Kidney tubule cell (primary cell): ENCODE data around the gene MCC.

Source experiments
- DNase-seq: peaks from one replicate; pipeline ENCODE4 v3.0.0-alpha.2; 2018; ENCODE audit warnings: low spot score

Gene MCC

GRCh38 chr5:113031104-113031503, 457.1 kb downstream of the MCC start:
- no peak for DNase-seq

GRCh38 chr5:113029614-113030013, 458.6 kb downstream of the MCC start:
- no peak for DNase-seq

GRCh38 chr5:113027431-113027830, 460.8 kb downstream of the MCC start:
- no peak for DNase-seq

GRCh38 chr5:113027015-113027414, 461.2 kb downstream of the MCC start:
- no peak for DNase-seq

GRCh38 chr5:113026211-113026610, 462.0 kb downstream of the MCC start:
- DNase-seq: no peak

GRCh38 chr5:113025596-113025995, 462.7 kb downstream of the MCC start:
- DNase-seq: no peak

- DNase-seq: no peak
Measured at GRCh38 chr5:113024076-113024697, 464.1 kb downstream of the MCC start.

- DNase-seq: peak; percentile 36
Measured at GRCh38 chr5:113022661-113023060, 465.6 kb downstream of the MCC start.

GRCh38 chr5:113020461-113021273, 467.6 kb downstream of the MCC start:
- peak; percentile 88 for DNase-seq

GRCh38 chr5:113017881-113018635, 470.2 kb downstream of the MCC start:
- peak; percentile 72 for DNase-seq

- peak; percentile 19 for DNase-seq
Measured at GRCh38 chr5:113005454-113005853, 482.8 kb downstream of the MCC start.

- no peak for DNase-seq
Measured at GRCh38 chr5:113003763-113004162, 484.5 kb downstream of the MCC start.

- DNase-seq: no peak
Measured at GRCh38 chr5:113002423-113002822, 485.8 kb downstream of the MCC start.

- peak; percentile 40 for DNase-seq
Measured at GRCh38 chr5:113000466-113000865, 487.8 kb downstream of the MCC start.

- DNase-seq: no peak
Measured at GRCh38 chr5:112998296-112998695, 490.0 kb downstream of the MCC start.

- DNase-seq: no peak
Measured at GRCh38 chr5:112996830-112997374, 491.4 kb downstream of the MCC start.

GRCh38 chr5:112995764-112996618, 492.3 kb downstream of the MCC start:
- DNase-seq: peak; percentile 68

GRCh38 chr5:112986224-112986623, 502.0 kb downstream of the MCC start:
- DNase-seq: no peak

- DNase-seq: no peak
Measured at GRCh38 chr5:112983363-112983762, 504.9 kb downstream of the MCC start.

GRCh38 chr5:112979723-112980122, 508.5 kb downstream of the MCC start:
- no peak for DNase-seq

- no peak for DNase-seq
Measured at GRCh38 chr5:112978836-112979235, 509.4 kb downstream of the MCC start.

- peak; percentile 38 for DNase-seq
Measured at GRCh38 chr5:112977440-112977861, 510.8 kb downstream of the MCC start.
